ENCODE data around the gene CCNJL. TPM values are rescaled to one million over a fixed set of nuclear protein-coding genes. Genes with fewer than 3 reads are reported as not detected.
A peak's percentile ranks its signal among the peaks of the same experiment; 100 is the strongest.
"Not testable (repeated sequence)": the region's sequence is repeated elsewhere in the genome, so short reads cannot be mapped to it uniquely, and the experiment has no call there.

Gene CCNJL
- polyA plus RNA-seq, 3 donors from 2014 or later = 16.3 to 29.7 (median 26.7) TPM

GRCh38 chr5:160349249-160349934 lies 37.0 kb upstream of the CCNJL start:
- peaks cover 0 to 3% (median 0%) of the 10 kb centered on the region in 3 donors for H3K27me3 Mint-ChIP-seq (ENCODE audit: low read depth in 3 of 3)
- H3K4me3 Mint-ChIP-seq = no peak overlapping the region
- no peaks in the 10 kb centered on the region for H3K9me3 Mint-ChIP-seq
- DNase-seq = no peak
- H3K27ac Mint-ChIP-seq = no peak overlapping the region
- H3K36me3 Mint-ChIP-seq = no peaks in the 10 kb centered on the region
- no peaks in the 10 kb centered on the region for H3K4me1 Mint-ChIP-seq

GRCh38 chr5:160348080-160348479 lies 35.7 kb upstream of the CCNJL start:
- H3K9me3 Mint-ChIP-seq = no peaks in the 10 kb centered on the region

GRCh38 chr5:160347448-160347847 lies 35.1 kb upstream of the CCNJL start:
- peaks cover 6 to 7% of the 10 kb centered on the region in 2 donors for H3K4me1 Mint-ChIP-seq
- H3K27me3 Mint-ChIP-seq (ENCODE audit: low read depth in 3 of 3) = peaks cover 0 to 3% (median 0%) of the 10 kb centered on the region in 3 donors
- H3K27ac Mint-ChIP-seq = no peak overlapping the region
- H3K4me3 Mint-ChIP-seq = no peak overlapping the region
- no peaks in the 10 kb centered on the region for H3K36me3 Mint-ChIP-seq
- H3K9me3 Mint-ChIP-seq = no peaks in the 10 kb centered on the region
- DNase-seq = no peak

More at GRCh38 chr5:160348080-160348479, 35.7 kb upstream of the CCNJL start:
- no peak for DNase-seq
- Mint-ChIP-seq H3K4me3 (no peak overlapping the region), H3K27ac (no peak overlapping the region), H3K4me1 (peaks cover 6 to 7% of the 10 kb centered on the region in 2 donors), H3K27me3 (ENCODE audit: low read depth in 3 of 3) (peaks cover 0 to 3% (median 0%) of the 10 kb centered on the region in 3 donors), H3K36me3 (no peaks in the 10 kb centered on the region)

DNA sequence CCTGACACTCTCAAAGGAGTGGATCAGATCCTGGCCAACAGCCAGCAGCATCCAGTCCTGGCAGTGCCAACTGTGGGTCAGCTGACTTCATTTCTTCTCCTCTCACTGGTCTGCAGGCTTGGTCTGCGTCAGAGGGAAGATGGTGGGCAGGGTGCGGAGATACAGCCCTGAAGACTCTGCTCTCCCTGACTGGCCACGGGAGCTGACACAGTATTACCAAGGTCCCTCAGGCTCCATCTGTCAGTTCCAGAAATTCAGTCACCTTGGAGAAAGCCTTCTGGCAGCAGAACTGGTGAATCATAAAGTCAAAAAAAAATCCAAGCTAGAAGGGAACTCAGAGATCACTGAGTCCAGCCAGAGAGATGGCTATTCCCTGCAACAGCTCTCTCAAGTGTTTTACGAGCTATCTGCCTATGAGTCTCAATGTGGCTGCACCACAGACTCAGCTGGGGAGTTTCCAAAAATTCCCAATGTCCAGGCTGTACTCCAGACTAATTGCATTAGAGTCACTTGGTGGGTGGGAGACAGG lies 30.1 kb upstream of the CCNJL start:
- H3K27ac Mint-ChIP-seq = no peak overlapping the region
- H3K4me1 Mint-ChIP-seq = peaks cover 6 to 7% of the 10 kb centered on the region in 2 donors
- DNase-seq = no peak
- no peaks in the 10 kb centered on the region for H3K36me3 Mint-ChIP-seq
- H3K9me3 Mint-ChIP-seq = no peaks in the 10 kb centered on the region
- H3K27me3 Mint-ChIP-seq (ENCODE audit: low read depth in 3 of 3) = no peaks in the 10 kb centered on the region
- H3K4me3 Mint-ChIP-seq = no peak overlapping the region

GRCh38 chr5:160341309-160341870 lies 29.0 kb upstream of the CCNJL start:
- DNase-seq = no peak
- Mint-ChIP-seq H3K27me3 (ENCODE audit: low read depth in 3 of 3) (peaks cover 0 to 2% (median 0%) of the 10 kb centered on the region in 3 donors), H3K4me1 (peaks cover 6 to 7% of the 10 kb centered on the region in 2 donors), H3K27ac (peak overlapping the region in 1 of 6 donors; percentile 4), H3K9me3 (no peaks in the 10 kb centered on the region), H3K4me3 (no peak overlapping the region), H3K36me3 (no peaks in the 10 kb centered on the region)

DNA sequence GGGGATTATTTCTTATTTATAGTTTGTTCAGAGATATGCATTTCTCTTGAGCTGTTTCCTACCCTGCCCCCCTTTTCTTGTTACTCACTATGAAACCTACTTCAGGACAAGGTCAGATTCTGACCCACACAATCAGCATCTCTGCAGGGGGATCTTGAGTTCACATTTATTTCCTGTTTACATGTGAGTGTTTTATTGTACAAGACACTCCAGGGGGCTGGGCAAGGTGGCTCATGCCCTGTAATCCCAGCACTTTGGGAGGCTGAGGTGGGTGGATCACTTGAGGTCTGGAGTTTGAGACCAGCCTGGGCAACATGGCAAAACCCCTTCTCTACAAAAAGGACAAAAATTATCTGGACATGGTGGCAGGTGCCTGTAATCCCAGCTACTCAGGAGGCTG lies 28.1 kb upstream of the CCNJL start:
- not testable (repeated sequence) for H3K36me3 Mint-ChIP-seq; H3K27me3 Mint-ChIP-seq (ENCODE audit: low read depth in 3 of 3); H3K4me1 Mint-ChIP-seq; DNase-seq; H3K4me3 Mint-ChIP-seq; H3K9me3 Mint-ChIP-seq
- peak overlapping the region in 1 of 6 donors; percentile 13 for H3K27ac Mint-ChIP-seq

DNA sequence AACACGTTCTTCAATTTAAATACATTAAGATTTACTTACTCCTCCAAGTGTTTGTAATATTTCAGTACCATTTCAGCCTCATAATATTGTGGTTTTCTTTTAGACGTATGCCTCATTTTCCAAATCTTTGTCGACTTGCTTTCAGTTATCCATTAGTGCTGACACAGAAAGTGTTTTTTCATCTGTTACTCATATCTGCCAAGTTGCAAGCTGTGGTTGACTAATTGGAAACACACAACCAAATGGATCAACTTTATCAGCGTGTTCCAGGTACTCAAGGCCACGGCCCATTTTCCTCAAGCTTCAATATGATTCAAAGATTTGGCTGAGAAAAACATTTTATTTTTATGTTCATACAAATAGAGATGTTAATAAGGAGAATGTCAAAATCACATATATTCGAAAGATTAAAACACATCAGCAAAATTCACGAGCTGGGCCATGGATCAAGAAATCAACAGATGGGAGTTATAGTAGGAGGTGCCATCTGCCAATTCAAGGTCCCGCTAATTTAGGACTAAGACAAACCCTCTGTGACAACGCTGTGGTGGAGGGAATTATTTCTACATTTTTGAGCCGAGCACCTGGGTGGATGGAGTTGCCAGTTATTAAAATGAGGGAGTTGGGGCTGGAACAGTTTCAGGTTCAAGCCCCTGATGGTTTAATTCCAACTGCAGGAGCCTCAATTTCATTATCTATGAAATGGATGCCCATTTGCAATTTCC lies 27.2 kb upstream of the CCNJL start:
- H3K9me3 Mint-ChIP-seq = no peaks in the 10 kb centered on the region
- H3K27me3 Mint-ChIP-seq (ENCODE audit: low read depth in 3 of 3) = peaks cover 0 to 2% (median 0%) of the 10 kb centered on the region in 3 donors
- no peak for DNase-seq
- H3K4me1 Mint-ChIP-seq = peaks cover 6 to 7% of the 10 kb centered on the region in 2 donors
- no peak overlapping the region for H3K27ac Mint-ChIP-seq
- no peak overlapping the region for H3K4me3 Mint-ChIP-seq
- H3K36me3 Mint-ChIP-seq = no peaks in the 10 kb centered on the region

DNA sequence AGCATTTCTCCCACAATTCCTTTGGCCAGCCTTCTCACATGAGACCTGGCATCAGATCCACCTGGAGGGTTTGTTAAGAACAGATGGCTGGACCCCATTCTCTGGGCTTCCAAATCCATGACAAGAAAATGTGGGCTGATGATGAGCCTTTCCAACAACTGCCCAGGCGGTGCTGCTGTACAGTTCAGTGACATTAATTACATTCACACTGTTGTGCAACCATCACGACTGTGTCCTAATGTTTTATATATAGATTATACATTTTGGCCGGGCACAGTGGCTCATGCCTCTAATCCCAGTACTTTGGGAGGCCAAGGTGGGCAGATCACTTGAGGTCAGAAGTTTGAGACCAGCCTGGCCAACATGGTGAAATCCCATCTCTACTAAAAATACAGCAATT lies 22.4 kb upstream of the CCNJL start:
- not testable (repeated sequence) for DNase-seq; H3K27me3 Mint-ChIP-seq (ENCODE audit: low read depth in 3 of 3); H3K27ac Mint-ChIP-seq; H3K36me3 Mint-ChIP-seq; H3K4me1 Mint-ChIP-seq; H3K9me3 Mint-ChIP-seq; H3K4me3 Mint-ChIP-seq

GRCh38 chr5:160333721-160334120 lies 21.4 kb upstream of the CCNJL start:
- H3K4me3 Mint-ChIP-seq = no peak overlapping the region
- DNase-seq = no peak
- H3K27me3 Mint-ChIP-seq (ENCODE audit: low read depth in 3 of 3) = peaks cover 1 to 3% (median 2%) of the 10 kb centered on the region in 3 donors
- H3K9me3 Mint-ChIP-seq = no peaks in the 10 kb centered on the region
- no peaks in the 10 kb centered on the region for H3K36me3 Mint-ChIP-seq
- H3K4me1 Mint-ChIP-seq = no peaks in the 10 kb centered on the region
- no peak overlapping the region for H3K27ac Mint-ChIP-seq

DNA sequence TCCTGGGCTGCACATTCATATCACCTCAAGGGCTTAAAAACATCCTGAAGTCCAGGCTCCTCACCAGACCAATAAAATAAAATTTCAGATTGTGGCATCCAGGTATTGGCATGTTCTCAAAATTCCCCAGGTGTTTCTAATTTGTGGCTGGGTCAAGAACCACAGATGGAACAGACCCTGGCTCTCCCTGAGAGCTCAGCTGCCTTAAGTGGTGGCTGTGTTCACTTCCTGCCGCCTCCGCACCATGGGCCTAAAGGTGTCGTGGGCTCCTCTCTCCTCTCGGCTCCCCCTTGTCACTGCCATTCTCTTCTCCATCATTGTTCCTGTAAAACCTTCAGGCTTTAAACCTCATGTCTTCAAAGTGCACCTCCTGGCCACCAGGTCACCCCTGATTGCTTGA lies 17.8 kb upstream of the CCNJL start:
- Mint-ChIP-seq H3K27me3 (ENCODE audit: low read depth in 3 of 3) (peaks cover 1 to 5% (median 3%) of the 10 kb centered on the region in 3 donors), H3K36me3 (no peaks in the 10 kb centered on the region), H3K27ac (no peak overlapping the region), H3K4me1 (no peaks in the 10 kb centered on the region), H3K9me3 (no peaks in the 10 kb centered on the region), H3K4me3 (no peak overlapping the region)
- no peak for DNase-seq

- no peaks in the 10 kb centered on the region for H3K4me1 Mint-ChIP-seq
- peaks cover 2 to 8% (median 3%) of the 10 kb centered on the region in 3 donors for H3K27me3 Mint-ChIP-seq (ENCODE audit: low read depth in 3 of 3)
- H3K4me3 Mint-ChIP-seq = no peak overlapping the region
- no peak for DNase-seq
- peak overlapping the region in 1 of 6 donors; percentile 42 for H3K27ac Mint-ChIP-seq
- no peaks in the 10 kb centered on the region for H3K9me3 Mint-ChIP-seq
- no peaks in the 10 kb centered on the region for H3K36me3 Mint-ChIP-seq
Measured at GRCh38 chr5:160327818-160328217, 15.5 kb upstream of the CCNJL start.

GRCh38 chr5:160326981-160327380 lies 14.6 kb upstream of the CCNJL start:
- Mint-ChIP-seq H3K27ac (no peak overlapping the region), H3K4me3 (no peak overlapping the region), H3K9me3 (no peaks in the 10 kb centered on the region), H3K4me1 (no peaks in the 10 kb centered on the region), H3K36me3 (no peaks in the 10 kb centered on the region), H3K27me3 (ENCODE audit: low read depth in 3 of 3) (peaks cover 2 to 8% (median 3%) of the 10 kb centered on the region in 3 donors)
- no peak for DNase-seq

DNA sequence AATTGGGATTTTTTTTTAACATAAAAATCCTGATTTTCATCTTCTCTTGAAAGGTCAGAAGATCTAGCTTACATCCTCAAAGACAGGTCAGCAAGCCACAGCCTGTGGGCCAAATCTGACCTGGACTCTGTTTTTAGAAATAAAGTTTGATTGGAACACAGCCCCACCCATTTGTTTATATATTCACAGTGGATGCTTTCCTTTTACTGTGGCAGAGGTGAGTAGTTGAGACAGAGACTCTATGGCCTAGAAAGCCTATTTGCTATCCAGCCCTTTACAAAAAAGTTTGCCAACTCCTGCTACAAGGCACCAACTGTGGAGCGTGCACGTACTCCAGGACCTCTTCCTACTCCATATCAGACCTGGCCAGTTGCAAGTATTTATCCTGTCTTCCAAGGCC lies 13.4 kb upstream of the CCNJL start:
- peaks cover 2 to 8% (median 3%) of the 10 kb centered on the region in 3 donors for H3K27me3 Mint-ChIP-seq (ENCODE audit: low read depth in 3 of 3)
- no peak overlapping the region for H3K27ac Mint-ChIP-seq
- no peak for DNase-seq
- H3K4me3 Mint-ChIP-seq = no peak overlapping the region
- no peaks in the 10 kb centered on the region for H3K9me3 Mint-ChIP-seq
- H3K4me1 Mint-ChIP-seq = no peaks in the 10 kb centered on the region
- no peaks in the 10 kb centered on the region for H3K36me3 Mint-ChIP-seq

DNA sequence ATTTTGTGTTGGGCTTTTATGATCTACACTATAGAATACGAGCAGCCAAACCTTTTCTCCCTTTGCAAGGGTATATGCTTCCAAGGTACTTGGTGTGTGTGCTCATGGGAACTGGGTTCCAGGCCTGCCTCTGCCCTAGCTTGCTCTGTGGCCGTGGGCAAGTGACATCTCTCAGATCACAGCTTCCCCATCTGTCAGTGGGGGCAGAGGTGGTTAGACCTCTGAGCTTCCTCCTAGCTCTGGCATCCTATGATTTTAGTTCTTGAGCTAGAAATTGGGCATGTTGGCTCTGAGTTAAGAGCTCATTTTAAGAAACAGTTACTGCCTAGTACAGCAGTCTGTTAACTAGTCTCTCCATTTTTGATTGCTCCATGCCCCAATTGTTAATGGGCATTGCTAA lies 12.5 kb upstream of the CCNJL start:
- no peaks in the 10 kb centered on the region for H3K9me3 Mint-ChIP-seq

More for the DNA sequence above, 12.5 kb upstream of the CCNJL start:
- Mint-ChIP-seq H3K27ac (no peak overlapping the region), H3K4me1 (no peaks in the 10 kb centered on the region), H3K4me3 (no peak overlapping the region), H3K36me3 (no peaks in the 10 kb centered on the region), H3K27me3 (ENCODE audit: low read depth in 3 of 3) (peaks cover 2 to 5% (median 3%) of the 10 kb centered on the region in 3 donors)
- DNase-seq = no peak

Measured in immature natural killer cell (primary cell).